SU-DHL-6 (cell line): ENCODE results near the gene ADCY7.

Experiments
- CTCF ChIP-seq: fragments of 200-600 bp; sonication (generic); IDR thresholded peaks from one replicate; pipeline ENCODE4 v1.5.1; 2017; ENCODE audit warnings: antibody characterized with exemption, mild to moderate bottlenecking, low read length, moderate library complexity; ENCODE audit not compliant: insufficient read depth, poor library complexity, severe bottlenecking
- EZH2phosphoT487 ChIP-seq: fragments of 200-600 bp; sonication (generic), shearing (Covaris generic); conservative IDR thresholded peaks from 2 replicates; pipeline ENCODE4 v1.6.1; 2018; ENCODE audit warnings: mild to moderate bottlenecking, antibody characterized with exemption, low read length, moderate library complexity, mixed read lengths

GRCh38 chr16:50334106-50334975, 68.0 kb downstream of the ADCY7 start:
- no peak for TF ChIP-seq CTCF
- no peak for TF ChIP-seq EZH2phosphoT487
